T-helper 9 cell (primary cell): Measurements from ENCODE around the gene ING2.
A peak's percentile ranks its signal among the peaks of the same experiment; 100 is the strongest.

Experiments
- DNase-seq: peaks from one replicate; pipeline ENCODE4 v3.0.0-alpha.2; 2020

The ING2 gene

GRCh38 chr4:183499801-183500200 lies 5.1 kb upstream of the ING2 start:
- DNase-seq: no peak

GRCh38 chr4:183503497-183504063 lies 1.3 kb upstream of the ING2 start:
- no peak for DNase-seq

GRCh38 chr4:183504064-183504929 lies 561 bp upstream of the ING2 start:
- DNase-seq: peak; percentile 99

- peak; percentile 81 for DNase-seq
Observed at GRCh38 chr4:183505611-183506388, 942 bp downstream of the ING2 start.

GRCh38 chr4:183506389-183506735 lies 1.5 kb downstream of the ING2 start:
- no peak for DNase-seq

- no peak for DNase-seq
Observed at GRCh38 chr4:183507925-183508696, 3.3 kb downstream of the ING2 start.

GRCh38 chr4:183508697-183509335 lies 4.0 kb downstream of the ING2 start:
- DNase-seq: no peak

GRCh38 chr4:183515411-183515810 lies 10.6 kb downstream of the ING2 start:
- no peak for DNase-seq

- no peak for DNase-seq
Observed at GRCh38 chr4:183517194-183517593, 12.3 kb downstream of the ING2 start.

- DNase-seq: no peak
Observed at GRCh38 chr4:183517781-183518180, 12.9 kb downstream of the ING2 start.

GRCh38 chr4:183522821-183523220 lies 18.0 kb downstream of the ING2 start:
- DNase-seq: no peak

- no peak for DNase-seq
Observed at GRCh38 chr4:183527326-183527725, 22.5 kb downstream of the ING2 start.

- DNase-seq: no peak
Observed at GRCh38 chr4:183532821-183533220, 28.0 kb downstream of the ING2 start.

- no peak for DNase-seq
Observed at GRCh38 chr4:183533698-183534097, 28.8 kb downstream of the ING2 start.

- DNase-seq: no peak
Observed at GRCh38 chr4:183540410-183541009, 35.7 kb downstream of the ING2 start.

- DNase-seq: no peak
Observed at GRCh38 chr4:183541010-183541751, 36.3 kb downstream of the ING2 start.

GRCh38 chr4:183541752-183542040 lies 36.8 kb downstream of the ING2 start:
- DNase-seq: no peak

- no peak for DNase-seq
Observed at GRCh38 chr4:183543435-183543834, 38.6 kb downstream of the ING2 start.

- DNase-seq: no peak
Observed at GRCh38 chr4:183544109-183544508, 39.3 kb downstream of the ING2 start.

- no peak for DNase-seq
Observed at GRCh38 chr4:183546376-183546775, 41.5 kb downstream of the ING2 start.

GRCh38 chr4:183548306-183548705 lies 43.4 kb downstream of the ING2 start:
- no peak for DNase-seq
